Stimulated activated CD4-positive, alpha-beta T cell treated with anti-CD3 and anti-CD28 coated beads, Interleukin-12 subunit alpha, Interleukin-12 subunit beta, amount 100 ng/mL, for 4 hours (primary cell): Measurements from ENCODE around the gene CYREN.
"Not testable (repeated sequence)": the region's sequence is repeated elsewhere in the genome, so short reads cannot be mapped to it uniquely, and the experiment has no call there.

Source experiments
- DNase-seq: peaks from one replicate; pipeline ENCODE4 v3.0.0-alpha.2; 2020

CYREN gene

DNA sequence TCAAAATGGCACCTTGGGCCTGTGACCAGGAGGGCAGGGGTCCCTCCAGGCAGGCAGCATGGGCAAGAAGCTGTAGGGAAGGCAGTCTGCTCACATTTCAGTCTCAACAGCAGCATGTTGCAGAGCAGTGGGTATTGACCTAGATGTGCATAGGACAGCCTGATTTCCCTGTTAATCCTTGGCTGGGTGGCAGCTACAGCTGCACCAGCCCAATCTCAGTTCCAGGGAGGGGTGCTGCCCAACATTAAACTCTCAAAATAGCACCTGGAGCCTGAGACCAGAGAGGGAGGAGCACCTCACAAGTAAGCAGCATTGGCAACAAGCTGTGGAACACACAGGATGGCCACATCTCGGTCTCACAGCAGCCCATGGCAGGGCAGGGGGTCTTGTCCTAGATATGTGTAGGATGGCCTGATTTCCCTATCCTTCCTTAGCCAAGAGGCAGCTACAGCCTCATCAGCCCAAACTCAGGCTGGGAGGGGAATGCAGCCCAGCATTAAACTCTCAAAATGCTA lies 12.3 kb downstream of the CYREN start:
- DNase-seq = no peak

DNA sequence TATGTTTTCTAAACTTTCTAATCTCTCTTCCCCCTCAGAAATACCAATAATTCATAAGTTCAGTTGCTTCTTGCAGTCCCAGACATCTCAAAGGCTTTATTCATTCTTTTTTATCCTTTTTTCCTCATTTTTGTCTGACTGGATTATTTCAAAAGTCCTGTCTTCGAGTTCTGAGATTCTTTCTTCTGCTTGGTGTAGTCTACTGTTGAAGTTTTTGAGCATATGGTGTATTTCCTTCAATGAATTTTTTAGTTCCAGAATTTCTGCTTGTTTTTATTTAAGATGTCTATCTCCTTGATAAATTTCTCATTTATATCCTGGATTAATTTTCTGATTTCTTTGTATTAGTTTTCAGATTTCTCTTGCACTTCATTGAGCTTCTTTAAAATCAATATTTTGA lies 14.2 kb downstream of the CYREN start:
- no peak for DNase-seq

DNA sequence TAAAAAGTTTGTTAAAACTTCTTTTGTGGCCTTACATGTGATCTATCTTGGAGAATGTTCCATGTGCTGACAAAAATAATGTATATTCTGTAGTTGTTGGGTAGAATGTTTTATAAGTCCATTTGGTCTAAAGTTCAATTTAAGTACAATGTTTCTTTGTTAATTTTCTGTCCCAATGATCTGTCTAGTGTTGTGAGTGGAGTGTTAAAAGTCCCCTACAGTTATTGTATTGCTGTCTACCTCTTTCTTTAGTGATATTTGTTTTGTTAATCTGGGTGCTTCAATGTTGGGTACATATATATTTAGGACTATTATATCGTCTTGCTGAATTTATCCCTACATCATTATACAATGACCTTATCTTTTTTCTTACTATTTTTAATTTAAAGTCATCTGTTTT lies 15.8 kb downstream of the CYREN start:
- no peak for DNase-seq

DNA sequence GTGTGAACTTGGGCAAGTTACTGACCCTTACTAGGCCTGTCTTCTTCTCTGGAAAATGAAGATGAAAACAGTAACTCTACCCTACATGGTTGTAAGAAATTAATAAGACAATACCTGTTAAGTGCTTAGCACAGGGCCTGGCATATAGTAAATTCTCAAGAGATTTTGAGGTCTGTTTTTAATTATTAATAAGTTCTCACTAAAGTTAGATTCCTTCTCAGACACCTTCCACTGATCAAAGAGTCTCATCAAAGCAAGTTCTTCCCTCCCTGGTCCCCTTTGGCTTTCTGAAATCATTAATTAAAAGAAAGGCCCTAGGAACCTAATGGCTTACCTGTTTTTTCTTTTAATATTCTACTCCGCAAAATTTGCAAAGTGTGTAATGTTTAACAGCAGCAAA lies 18.1 kb downstream of the CYREN start:
- DNase-seq = no peak

DNA sequence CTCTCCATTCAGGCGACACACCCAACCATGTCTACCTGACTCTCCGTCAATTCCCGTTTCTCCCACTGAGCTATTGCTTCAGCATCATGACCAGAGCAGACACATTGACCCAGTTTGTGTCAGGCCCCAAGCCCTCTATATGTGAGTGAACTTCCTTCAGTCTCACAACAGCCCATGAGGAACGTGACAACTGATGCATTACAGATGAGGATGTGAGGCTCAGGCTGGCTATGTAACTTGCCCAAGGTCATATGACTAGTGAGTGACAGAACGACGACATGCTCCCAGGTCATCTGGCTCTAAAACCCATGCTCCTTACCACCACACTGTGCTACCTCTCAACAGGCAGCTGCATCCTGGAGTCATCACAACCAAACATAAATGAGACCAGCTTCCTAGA lies 19.0 kb downstream of the CYREN start:
- no peak for DNase-seq

DNA sequence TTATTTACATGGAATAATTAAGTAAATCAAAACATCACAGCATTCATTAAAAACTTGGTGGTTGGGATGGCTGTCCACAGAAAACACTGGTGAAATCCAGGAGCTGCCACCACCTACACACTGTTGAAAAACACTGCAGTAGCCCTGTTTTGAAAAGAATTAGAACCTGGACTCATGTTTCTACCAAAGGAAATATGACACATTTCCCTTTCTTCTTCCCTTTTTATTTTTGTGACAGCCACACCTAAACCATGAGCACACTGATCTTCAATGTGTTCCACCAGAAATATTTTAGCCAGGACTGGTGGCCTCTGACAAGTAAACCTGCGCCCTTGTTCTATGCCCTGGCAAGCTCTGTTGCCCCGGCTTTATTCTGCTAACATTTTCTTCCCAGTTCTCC lies 19.4 kb downstream of the CYREN start:
- no peak for DNase-seq

DNA sequence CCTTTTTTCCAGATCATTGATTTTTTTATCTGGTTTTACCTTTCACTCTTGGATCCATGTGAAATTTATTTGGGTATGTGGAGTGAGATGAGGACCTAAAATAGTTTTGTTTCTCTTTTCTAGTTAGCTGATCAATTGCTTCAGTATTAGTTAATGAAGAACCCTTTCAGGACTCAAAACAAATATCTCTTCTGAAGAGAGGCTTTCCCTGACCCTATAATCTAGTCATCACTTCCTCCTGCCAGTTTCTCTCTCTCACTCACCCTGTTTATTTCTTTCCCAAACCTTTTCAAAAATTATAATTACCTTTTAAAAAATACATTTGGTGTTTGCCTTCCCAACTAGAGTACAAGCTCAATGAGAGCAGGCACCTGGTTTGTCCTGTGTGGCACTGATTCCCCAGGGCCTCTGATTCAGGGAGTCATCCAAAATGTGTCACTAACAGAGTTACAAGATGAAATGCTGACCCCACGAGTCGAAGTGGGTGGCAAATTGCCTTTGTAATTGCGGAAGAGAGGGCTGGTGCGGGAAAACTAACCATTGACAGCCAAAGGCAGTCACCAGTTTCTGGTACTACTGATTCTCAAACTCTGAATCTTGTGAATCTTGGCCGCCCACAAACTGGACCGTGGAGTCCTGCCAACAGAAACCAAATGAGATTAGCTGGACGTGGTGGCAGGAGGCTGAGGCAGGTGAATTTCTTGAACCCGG lies 20.3 kb downstream of the CYREN start:
- DNase-seq = no peak

DNA sequence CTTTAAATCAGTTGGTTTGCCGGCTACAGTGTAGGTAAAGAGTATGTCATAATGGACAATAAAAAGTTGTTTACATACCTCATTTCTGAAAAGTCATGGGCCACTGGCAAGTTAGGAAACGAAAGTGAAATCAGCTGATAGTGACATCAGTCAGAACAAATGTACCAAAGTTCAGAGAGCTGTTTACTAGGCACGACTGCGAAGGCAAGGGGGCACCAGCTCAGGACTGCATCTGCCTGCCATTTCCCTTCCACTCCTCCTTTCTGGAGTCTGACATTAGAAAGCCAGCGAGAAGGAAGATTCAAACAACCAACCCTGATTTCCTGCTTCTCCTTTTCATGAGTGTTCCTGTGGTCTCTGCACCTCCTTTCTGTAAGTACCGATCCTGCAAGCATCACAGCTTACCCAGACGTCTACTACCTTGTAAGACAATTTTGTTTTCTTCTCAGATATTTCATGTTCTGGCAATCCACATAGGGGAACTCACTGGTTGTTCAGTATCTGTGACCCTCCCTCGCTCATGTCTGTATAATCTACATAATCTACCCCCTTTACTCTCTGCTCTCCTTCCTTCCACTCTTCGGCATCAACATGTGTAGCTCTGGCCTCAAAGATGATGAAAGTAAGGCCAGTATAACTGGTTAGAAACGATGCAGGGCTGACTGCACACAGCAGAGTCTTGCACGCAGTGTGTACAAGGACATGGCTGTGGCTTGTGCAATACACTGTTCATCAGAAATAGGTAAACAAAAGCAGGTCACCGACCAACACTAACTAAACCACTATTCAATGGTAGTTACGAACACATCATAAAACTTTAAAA lies 22.4 kb downstream of the CYREN start, which contains the start of gene TMEM140:
Gene TMEM140, plus strand, starts transcription at position 174 of the 823 bp plus-strand sequence. CDS start 16,370 bp downstream, outside the sequence.
- DNase-seq = no peak

DNA sequence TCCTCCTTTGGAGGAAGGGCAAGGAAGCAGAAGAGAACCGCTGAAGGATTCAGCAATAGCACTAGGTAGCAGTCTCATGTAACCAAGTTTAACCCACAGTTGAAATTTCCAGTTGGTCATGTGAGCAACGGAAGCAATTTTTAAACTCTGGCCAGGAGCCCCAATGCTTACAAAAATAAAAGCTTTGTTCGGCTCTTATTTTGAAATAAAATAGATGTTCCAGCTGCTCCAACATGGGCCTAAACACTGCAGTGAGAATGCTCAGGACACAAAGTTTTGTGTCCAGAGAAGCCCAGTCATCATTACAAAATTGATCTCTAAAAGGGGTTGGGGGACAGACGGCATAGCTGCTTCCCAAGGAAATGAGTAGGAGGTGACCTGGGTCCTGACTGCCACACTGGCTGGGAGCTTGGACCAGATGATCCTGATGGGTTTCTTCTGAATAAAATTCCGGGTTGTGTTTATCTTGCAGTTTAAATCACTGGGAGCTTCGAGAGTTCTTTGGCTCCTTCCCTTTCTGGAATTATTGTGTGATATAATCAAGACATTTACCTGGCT lies 23.1 kb downstream of the CYREN start:
- DNase-seq = no peak

DNA sequence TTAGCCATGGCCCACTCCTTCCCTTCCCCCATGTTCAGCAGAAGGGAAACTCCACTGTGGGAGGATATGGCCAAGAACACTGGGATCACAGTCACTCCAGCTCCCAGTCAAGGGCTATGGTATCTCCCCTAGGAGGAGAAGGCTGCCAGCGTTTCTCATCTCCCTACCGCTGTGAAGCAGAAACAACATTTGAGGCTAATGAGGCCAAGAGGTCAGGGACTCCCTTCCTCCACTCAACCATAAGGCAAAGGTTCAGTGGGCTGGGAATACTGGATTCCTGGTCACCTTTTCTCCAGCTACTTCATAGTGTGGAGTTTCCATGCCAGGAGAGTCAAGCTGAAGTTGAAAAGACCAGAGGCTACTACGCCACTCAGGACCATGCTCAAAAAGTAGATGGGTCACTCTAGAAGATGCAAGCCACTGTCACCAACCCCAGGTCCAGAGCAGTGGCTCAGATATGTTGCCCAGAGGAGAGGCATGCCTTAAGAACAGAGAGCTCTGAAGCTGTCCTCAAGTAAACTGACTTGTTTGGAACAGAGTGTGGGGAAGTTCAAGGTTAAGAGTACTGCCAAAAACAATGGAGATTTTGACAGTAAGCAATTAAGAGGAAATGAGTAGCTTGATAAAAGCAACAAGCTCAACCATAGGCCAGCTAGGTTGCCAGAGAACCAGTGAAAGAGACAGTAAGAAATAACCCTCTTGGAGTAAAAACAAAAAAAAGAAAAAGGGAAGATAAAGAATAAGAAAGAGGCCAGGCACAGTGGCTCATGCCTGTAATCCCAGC lies 26.4 kb downstream of the CYREN start:
- no peak for DNase-seq

DNA sequence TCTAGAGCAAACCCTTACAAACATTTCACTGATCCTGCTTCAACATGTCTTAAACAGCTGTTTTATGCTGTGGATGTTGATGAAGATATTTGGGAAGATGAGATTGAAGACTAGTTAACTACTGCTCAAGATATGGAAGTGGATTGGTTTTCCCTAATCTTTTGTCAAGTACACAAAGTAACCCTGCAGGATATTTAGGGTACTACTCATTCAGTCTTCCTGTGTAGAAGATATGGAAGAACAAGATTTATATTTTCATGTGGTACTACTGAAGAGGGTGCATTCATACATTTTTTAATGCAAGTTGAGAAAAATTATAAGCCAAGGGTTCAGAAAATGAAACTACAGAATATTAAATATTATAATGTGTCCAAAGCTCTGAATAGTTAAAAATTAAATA lies 40.9 kb downstream of the CYREN start:
- DNase-seq = no peak

DNA sequence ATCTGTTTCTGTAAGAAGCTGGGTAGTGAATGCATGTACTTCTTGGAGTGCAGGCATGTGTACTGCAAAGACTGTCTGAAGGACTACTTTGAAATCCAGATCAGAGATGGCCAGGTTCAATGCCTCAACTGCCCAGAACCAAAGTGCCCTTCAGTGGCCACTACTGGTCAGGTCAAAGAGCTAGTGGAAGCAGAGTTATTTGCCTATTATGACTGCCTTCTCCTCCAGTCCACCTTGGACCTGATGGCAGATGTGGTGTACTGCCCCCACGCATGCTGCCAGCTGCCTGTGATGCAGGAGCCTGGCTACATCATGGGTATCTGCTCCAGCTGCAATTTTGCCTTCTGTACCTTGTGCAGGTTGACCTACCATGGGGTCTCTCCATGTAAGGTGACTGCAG lies 41.6 kb downstream of the CYREN start:
- DNase-seq = no peak

DNA sequence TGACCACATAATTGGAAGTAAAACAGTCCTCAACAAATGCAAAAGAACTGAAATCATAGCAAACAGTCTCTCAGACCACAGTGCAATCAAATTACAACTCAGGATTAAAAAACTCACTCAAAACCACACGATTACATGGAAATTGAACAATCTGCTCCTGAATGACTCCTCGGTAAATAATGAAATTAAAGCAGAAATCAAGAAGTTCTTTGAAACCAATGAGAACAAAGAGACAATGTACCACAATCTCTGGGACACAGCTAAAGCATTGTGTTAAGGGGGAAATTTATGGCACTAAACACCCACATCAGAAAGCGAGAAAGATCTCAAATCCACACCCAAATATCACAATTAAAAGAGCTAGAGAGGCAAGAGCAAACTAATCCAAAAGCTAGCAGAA lies 45.9 kb downstream of the CYREN start:
- not testable (repeated sequence) for DNase-seq

DNA sequence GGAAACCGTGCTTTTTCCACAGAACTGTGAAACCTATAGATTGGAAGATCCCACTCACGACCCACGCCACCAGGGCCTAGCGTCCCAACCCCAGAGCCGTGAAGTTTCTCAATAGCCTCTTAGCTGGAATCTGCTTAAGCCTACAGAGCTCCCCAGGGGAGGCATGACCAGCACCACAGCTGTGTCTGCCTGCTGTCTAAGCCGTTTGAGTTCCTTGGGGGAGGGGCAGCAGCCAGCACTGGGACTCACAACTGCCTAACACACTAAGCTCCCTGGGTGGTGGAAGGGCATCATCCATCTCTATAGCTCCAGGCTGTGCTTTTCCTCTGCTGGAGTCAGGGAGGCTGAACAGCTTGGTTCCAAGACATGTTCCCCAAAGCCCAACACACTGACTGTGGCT lies 48.6 kb downstream of the CYREN start:
- DNase-seq = no peak

DNA sequence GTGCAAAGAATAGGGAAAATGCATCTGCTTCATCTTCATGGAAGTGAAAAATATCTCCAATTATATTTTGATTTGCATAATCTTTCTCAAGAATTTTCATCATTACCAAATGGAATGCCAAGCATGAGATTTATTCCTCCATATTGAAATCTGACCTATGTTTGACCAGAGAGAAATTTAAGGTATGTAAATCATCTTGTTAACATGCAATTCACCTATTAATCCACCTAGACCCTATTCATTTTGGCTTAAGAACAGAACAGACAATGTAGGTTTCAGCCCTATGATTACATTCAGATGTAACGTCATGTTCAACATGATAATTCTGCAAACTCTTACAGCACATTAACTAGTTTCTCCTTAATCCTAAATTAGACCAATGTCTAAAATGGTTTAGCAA lies 53.4 kb downstream of the CYREN start:
- no peak for DNase-seq
